ENCODE data around the gene SWT1. TPM values are rescaled to one million over a fixed set of nuclear protein-coding genes. Genes with fewer than 3 reads are reported as not detected.

SWT1 gene
- total RNA-seq, 1 donor from 2014 or later, result 3.5 TPM

DNA sequence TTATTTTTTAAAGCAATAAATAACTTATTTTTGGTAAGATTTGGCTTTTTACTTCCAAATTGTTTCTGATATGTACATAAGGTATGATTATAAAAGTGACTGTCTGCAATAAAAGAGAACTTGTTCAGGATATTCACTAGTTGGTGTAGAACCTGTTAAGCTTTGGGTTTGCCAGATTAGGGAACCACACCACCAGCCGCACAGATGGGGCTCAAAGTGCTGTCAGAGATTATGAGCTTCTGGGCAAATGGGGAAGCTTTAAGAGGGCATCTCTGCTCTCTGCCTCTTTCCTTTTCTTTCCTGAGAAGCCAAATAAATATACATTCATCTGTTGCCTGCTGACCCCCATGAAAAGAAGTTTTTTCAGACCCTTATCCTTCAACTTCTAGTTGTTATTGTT is 134.7 kb downstream of the SWT1 start:
- DNase-seq (ENCODE audit: low spot score), result no peak
- Mint-ChIP-seq H3K4me3 (ENCODE audit: unreplicated experiment) (no peak overlapping the region), H3K27ac (ENCODE audit: unreplicated experiment) (peak overlapping the region; percentile 33)

DNA sequence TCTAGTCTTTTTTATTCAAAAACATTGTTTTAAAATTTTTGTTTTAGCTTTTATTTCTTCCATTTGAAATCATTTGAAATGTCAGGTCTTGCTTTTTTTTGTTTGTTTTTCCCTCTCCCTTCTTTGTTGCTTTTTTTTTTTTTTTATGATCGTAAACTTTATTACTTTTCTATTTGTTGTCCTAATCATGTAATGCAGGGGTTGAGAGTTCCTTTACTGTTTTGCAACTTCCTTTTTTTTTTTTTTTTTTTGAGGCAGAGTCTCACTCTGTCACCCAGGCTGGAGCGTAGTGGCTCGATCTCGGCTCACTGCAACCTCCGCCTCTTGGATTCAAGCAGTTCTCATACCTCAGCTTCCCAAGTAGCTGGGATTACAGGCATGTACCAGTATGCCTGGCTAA is 135.3 kb downstream of the SWT1 start:
- TF ChIP-seq, protein P1, sequence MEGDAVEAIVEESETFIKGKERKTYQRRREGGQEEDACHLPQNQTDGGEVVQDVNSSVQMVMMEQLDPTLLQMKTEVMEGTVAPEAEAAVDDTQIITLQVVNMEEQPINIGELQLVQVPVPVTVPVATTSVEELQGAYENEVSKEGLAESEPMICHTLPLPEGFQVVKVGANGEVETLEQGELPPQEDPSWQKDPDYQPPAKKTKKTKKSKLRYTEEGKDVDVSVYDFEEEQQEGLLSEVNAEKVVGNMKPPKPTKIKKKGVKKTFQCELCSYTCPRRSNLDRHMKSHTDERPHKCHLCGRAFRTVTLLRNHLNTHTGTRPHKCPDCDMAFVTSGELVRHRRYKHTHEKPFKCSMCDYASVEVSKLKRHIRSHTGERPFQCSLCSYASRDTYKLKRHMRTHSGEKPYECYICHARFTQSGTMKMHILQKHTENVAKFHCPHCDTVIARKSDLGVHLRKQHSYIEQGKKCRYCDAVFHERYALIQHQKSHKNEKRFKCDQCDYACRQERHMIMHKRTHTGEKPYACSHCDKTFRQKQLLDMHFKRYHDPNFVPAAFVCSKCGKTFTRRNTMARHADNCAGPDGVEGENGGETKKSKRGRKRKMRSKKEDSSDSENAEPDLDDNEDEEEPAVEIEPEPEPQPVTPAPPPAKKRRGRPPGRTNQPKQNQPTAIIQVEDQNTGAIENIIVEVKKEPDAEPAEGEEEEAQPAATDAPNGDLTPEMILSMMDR (IDR thresholded peaks at IDR 0.05), result no peak
- no peak overlapping the region for H3K4me3 Mint-ChIP-seq (ENCODE audit: unreplicated experiment)
- H3K27me3 Mint-ChIP-seq (ENCODE audit: low read depth), result no peaks in the 10 kb centered on the region
- H3K27ac Mint-ChIP-seq (ENCODE audit: unreplicated experiment), result peak overlapping the region; percentile 46
- DNase-seq (ENCODE audit: low spot score), result no peak
- no peaks in the 10 kb centered on the region for H3K9me3 Mint-ChIP-seq (ENCODE audit: low read depth)
- H3K4me1 Mint-ChIP-seq (ENCODE audit: low read depth), result peaks cover 1% of the 10 kb centered on the region
- H3K36me3 Mint-ChIP-seq (ENCODE audit: low read depth), result peaks cover 30% of the 10 kb centered on the region

More for the DNA sequence above, 134.7 kb downstream of the SWT1 start:
- H3K4me1 Mint-ChIP-seq (ENCODE audit: low read depth), result no peaks in the 10 kb centered on the region
- H3K36me3 Mint-ChIP-seq (ENCODE audit: low read depth), result peaks cover 27% of the 10 kb centered on the region
- H3K27me3 Mint-ChIP-seq (ENCODE audit: low read depth), result no peaks in the 10 kb centered on the region
- TF ChIP-seq, protein P1 (IDR thresholded peaks at IDR 0.05), result no peak
- H3K9me3 Mint-ChIP-seq (ENCODE audit: low read depth), result peaks cover under 1% of the 10 kb centered on the region

DNA sequence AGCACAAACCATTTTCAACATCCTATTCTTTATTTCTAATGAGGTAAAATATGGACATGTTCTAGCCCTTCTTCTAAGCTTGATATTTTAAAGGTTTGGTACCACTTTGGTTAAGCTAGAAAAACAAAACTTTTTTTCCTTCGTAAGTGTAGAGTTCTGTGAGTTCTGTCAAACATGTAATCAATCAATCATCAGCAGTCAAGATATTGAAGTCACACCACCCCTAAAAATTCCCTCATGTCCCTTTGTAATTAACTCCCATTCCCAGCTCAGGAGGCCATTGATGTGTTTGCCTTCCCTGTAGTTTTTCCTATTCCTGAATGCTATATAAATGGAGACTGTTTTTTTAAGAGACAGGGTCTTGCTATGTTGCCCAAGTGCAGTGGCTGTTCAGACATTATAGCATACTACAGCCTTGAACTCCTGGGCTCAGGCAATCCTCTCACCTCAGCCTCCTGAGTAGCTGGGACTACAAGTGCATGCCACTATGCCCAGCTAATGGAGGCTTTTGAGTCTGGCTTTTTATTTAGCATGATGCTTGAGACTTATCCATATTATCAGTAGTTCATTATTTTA is 137.1 kb downstream of the SWT1 start:
- no peak for DNase-seq (ENCODE audit: low spot score)
- H3K9me3 Mint-ChIP-seq (ENCODE audit: low read depth), result no peaks in the 10 kb centered on the region
- H3K36me3 Mint-ChIP-seq (ENCODE audit: low read depth), result peaks cover 44% of the 10 kb centered on the region
- TF ChIP-seq, protein P1 (IDR thresholded peaks at IDR 0.05), result no peak
- H3K27ac Mint-ChIP-seq (ENCODE audit: unreplicated experiment), result peak overlapping the region; percentile 45
- no peak overlapping the region for H3K4me3 Mint-ChIP-seq (ENCODE audit: unreplicated experiment)
- no peaks in the 10 kb centered on the region for H3K27me3 Mint-ChIP-seq (ENCODE audit: low read depth)
- H3K4me1 Mint-ChIP-seq (ENCODE audit: low read depth), result peaks cover 15% of the 10 kb centered on the region

DNA sequence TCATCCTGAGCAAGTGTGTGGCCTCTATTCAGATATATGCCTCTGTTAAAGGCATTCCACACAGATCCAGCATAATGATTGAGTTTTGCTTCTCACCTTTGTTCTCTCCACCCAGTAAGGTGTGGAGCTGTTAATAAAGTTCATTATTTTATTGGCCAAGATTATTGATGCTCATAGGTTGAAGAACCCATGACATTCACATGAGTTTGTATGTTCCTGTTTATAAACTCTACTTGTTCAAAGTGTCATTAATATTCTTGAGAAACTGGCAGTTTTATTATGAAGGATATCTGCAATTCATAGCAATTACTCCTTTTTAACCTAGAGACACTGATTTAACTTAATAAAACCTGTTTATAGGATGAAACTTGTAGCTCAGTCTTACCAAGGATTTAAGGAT is 138.1 kb downstream of the SWT1 start:
- Mint-ChIP-seq H3K36me3 (ENCODE audit: low read depth) (peaks cover 48% of the 10 kb centered on the region), H3K27ac (ENCODE audit: unreplicated experiment) (no peak overlapping the region), H3K4me1 (ENCODE audit: low read depth) (peaks cover 15% of the 10 kb centered on the region), H3K27me3 (ENCODE audit: low read depth) (no peaks in the 10 kb centered on the region), H3K4me3 (ENCODE audit: unreplicated experiment) (no peak overlapping the region), H3K9me3 (ENCODE audit: low read depth) (no peaks in the 10 kb centered on the region)
- TF ChIP-seq, protein P1 (IDR thresholded peaks at IDR 0.05), result no peak
- DNase-seq (ENCODE audit: low spot score), result no peak

DNA sequence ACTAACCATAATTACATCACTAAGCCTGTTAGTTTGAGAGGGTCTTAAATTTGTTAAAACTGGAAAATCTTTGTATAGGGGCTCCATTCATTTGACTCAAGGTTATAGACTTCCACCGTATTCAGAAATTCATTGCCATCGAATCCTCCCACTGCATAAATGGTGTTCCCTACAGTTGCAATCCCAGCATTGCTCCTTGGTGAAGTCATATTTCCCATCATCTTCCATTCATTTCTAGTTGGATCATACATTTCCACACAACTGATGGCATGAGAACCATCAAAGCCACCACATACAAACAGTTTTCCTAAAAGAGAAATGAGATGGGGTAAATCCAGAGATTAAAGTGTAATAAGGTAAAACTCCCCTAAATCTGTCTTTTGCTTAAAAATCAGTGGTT is 141.0 kb downstream of the SWT1 start:
- H3K9me3 Mint-ChIP-seq (ENCODE audit: low read depth), result no peaks in the 10 kb centered on the region
- H3K27ac Mint-ChIP-seq (ENCODE audit: unreplicated experiment), result peak overlapping the region; percentile 29
- H3K27me3 Mint-ChIP-seq (ENCODE audit: low read depth), result no peaks in the 10 kb centered on the region
- no peak overlapping the region for H3K4me3 Mint-ChIP-seq (ENCODE audit: unreplicated experiment)
- TF ChIP-seq, protein P1 (IDR thresholded peaks at IDR 0.05), result no peak
- peaks cover 57% of the 10 kb centered on the region for H3K36me3 Mint-ChIP-seq (ENCODE audit: low read depth)
- no peak for DNase-seq (ENCODE audit: low spot score)
- H3K4me1 Mint-ChIP-seq (ENCODE audit: low read depth), result peaks cover 15% of the 10 kb centered on the region

Measured in chondrocyte (in vitro differentiated cells).